ENCODE measurements around the gene IL10RB. TPM values are rescaled to one million over a fixed set of nuclear protein-coding genes. Genes with fewer than 3 reads are reported as not detected.
A peak's percentile ranks its signal among the peaks of the same experiment; 100 is the strongest.

The IL10RB gene
- total and polyA plus RNA-seq, 10 donors = 25.4 to 89.7 (median 55.3) TPM

DNA sequence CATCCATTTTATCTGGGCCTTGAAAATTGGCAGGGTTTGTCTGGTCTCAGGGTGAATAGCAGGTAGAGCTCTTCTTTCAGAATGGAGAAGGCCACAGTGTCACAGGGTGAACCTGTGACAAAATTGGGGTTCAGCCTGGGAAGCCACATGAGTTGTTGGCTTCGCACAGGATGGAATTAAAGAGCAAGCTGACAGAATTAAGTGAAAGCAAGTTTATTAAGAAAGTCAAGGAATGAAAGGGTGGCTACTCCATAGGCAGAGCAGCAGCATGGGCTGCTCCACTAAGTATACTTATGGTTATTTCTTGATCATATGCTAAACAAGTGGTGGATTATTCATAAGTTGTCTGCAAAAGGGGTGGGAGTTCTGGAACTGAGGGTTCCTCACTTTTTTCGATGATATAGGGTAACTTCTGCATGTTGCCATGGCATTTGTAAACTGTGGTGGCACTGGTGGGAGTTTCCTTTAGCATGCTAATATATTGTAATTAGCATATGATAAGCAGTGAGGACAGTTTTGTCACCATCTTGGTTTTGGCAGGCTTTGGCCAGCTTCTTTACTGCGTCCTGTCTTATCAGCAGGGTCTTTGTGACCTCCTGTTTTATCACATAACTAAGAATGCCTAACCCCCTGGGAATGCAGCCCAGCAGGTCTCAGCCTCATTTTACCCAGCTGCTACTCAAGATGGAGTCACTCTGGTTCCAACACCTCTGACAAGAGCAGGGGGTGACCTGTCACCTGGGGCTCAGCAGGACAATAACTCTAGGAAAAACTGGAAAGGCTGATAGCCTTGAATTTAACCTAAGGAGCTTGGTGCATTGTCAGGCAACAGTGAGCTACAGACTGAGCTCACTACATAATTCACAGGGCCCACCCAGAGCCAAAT lies 31.3 kb upstream of the IL10RB start:
- H3K36me3 ChIP-seq = peaks cover 0 to 31% (median 0%) of the 10 kb centered on the region in 6 donors
- intact Hi-C loops (cut with DNase I; ENCODE audit: low total_unique reads) = no loop called here
- no peaks in the 10 kb centered on the region for H3K27me3 ChIP-seq (replicated peaks in 1 of 7)
- 70 to 83% (median 77%) methylated on average over 3 of the region's 3 CpGs for whole genome bisulfite sequencing, 5 donors
- peak overlapping the region in 1 of 8 donors; percentile 13 for H3K4me3 ChIP-seq
- H3K9me3 ChIP-seq = no peaks in the 10 kb centered on the region
- no peak for TF ChIP-seq POLR2A (IDR thresholded peaks at IDR 0.05)
- peak in 1 of 3 donors; percentile 0 for TF ChIP-seq POLR2AphosphoS5 (IDR thresholded peaks at IDR 0.05)
- peaks cover 37 to 92% (median 83%) of the 10 kb centered on the region in 6 donors for H3K4me1 ChIP-seq
- H3K27ac ChIP-seq = peak overlapping the region in 3 of 8 donors; percentile 12 to 60 (median 27)
- DNase-seq = no peak

DNA sequence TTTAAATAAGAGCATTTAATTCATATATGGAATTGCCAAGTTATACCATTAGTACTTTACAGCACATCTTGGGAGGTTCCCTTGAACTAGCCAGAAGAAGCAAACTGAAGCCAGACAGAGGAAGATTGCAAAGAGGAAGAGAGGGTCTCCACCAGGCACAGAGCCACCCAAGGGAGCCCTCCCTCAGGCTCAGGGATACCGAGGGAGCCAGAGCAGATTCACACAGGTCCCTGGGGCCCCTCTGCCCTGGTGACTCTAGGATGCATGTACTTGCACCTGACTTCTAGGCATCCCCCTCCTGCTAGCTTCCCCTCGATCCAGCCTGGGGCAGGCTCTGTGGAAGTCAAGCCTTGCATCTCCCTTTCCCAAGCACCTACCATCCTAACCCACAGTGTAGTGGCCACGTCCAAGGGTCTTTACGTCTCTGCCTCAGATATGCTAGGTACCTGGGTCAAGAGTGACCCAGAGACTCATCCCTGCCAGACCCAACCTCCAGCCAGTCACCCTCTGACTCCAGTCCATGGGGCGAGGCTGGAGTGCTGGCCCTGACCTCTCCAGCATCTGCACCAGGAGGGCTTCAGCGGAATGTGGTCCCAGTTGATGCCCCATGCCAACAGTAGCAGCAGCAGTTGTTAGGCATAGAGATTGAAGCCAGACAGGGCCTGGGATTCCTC lies 30.0 kb upstream of the IL10RB start:
- DNase-seq = no peak
- H3K27me3 ChIP-seq (replicated peaks in 1 of 7) = no peaks in the 10 kb centered on the region
- H3K9me3 ChIP-seq = no peaks in the 10 kb centered on the region
- no peak overlapping the region for H3K4me3 ChIP-seq
- H3K27ac ChIP-seq = peak overlapping the region in 5 of 8 donors; percentile 20 to 78 (median 71)
- H3K36me3 ChIP-seq = peaks cover 0 to 31% (median 0%) of the 10 kb centered on the region in 6 donors
- 89 to 93% (median 91%) methylated on average over 4 to 6 of the region's 6 CpGs for WGBS, 5 donors
- H3K4me1 ChIP-seq = peaks cover 31 to 100% (median 89%) of the 10 kb centered on the region in 6 donors
- intact Hi-C loops (cut with DNase I; ENCODE audit: low total_unique reads) = no loop called here
- TF ChIP-seq POLR2A (IDR thresholded peaks at IDR 0.05) (no peak), POLR2AphosphoS5 (IDR thresholded peaks at IDR 0.05) (peak in 2 of 3 donors; percentile 21 to 36)

DNA sequence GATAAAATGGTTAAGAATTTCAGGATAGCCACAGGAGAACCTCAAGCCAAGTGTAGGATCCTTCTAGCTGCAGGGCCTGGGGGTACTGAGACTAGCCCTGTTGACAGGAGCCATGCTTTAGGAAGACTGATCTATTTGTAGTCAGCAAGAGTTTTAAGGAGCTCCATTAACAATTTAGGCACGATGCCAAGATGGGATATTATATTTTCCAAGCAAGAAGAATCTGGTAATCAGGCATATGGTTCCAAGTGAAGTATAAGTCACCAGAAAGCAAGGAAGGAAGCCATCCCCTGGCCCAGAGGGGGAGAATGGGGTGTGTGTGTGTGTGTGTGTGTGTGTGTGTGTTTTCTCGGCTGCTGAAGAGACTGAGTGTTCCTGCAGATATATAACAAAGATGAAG lies 29.4 kb upstream of the IL10RB start:
- 79 to 87% (median 87%) methylated on average over 2 of the region's 2 CpGs for WGBS, 5 donors
- no peak for DNase-seq
- TF ChIP-seq POLR2AphosphoS5 (IDR thresholded peaks at IDR 0.05) = no peak
- no peak for TF ChIP-seq POLR2A (IDR thresholded peaks at IDR 0.05)
- TF ChIP-seq, protein P1, sequence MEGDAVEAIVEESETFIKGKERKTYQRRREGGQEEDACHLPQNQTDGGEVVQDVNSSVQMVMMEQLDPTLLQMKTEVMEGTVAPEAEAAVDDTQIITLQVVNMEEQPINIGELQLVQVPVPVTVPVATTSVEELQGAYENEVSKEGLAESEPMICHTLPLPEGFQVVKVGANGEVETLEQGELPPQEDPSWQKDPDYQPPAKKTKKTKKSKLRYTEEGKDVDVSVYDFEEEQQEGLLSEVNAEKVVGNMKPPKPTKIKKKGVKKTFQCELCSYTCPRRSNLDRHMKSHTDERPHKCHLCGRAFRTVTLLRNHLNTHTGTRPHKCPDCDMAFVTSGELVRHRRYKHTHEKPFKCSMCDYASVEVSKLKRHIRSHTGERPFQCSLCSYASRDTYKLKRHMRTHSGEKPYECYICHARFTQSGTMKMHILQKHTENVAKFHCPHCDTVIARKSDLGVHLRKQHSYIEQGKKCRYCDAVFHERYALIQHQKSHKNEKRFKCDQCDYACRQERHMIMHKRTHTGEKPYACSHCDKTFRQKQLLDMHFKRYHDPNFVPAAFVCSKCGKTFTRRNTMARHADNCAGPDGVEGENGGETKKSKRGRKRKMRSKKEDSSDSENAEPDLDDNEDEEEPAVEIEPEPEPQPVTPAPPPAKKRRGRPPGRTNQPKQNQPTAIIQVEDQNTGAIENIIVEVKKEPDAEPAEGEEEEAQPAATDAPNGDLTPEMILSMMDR (IDR thresholded peaks at IDR 0.05 in 8 of 11, conservative IDR thresholded peaks at IDR 0.05 in 3 of 11) = no peak
- Histone ChIP-seq H3K27me3 (replicated peaks in 1 of 7) (no peaks in the 10 kb centered on the region), H3K27ac (peak overlapping the region in 5 of 8 donors; percentile 20 to 78 (median 71)), H3K4me1 (peaks cover 30 to 100% (median 87%) of the 10 kb centered on the region in 6 donors), H3K36me3 (peaks cover 0 to 32% (median under 1%) of the 10 kb centered on the region in 6 donors), H3K9me3 (no peaks in the 10 kb centered on the region), H3K4me3 (no peak overlapping the region)
- intact Hi-C loops (cut with DNase I; ENCODE audit: low total_unique reads) = no loop called here

DNA sequence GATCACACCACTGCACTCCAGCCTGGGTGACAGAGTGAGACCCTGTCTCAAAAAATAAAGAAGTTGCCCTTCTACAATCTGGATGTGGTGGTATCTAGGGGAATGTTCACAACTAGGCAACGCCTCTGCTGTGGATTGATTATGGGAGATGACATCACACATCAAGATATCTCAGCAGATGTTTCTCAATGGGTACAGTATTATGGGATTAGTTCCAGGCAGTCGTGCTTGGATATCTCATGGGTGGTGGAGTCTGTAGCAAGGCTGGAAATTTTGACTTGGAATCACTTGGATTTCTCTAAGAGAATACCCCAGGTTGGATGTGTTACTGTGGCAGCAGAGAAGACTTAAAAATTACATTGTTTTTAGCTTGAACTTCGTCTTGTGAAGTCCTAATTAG lies 28.7 kb upstream of the IL10RB start:
- no peaks in the 10 kb centered on the region for H3K27me3 ChIP-seq (replicated peaks in 1 of 7)
- no peak for DNase-seq
- H3K9me3 ChIP-seq = no peaks in the 10 kb centered on the region
- no peak overlapping the region for H3K4me3 ChIP-seq
- 78 to 89% (median 83%) methylated on average over 3 of the region's 3 CpGs for WGBS, 5 donors
- peaks cover 29 to 98% (median 83%) of the 10 kb centered on the region in 6 donors for H3K4me1 ChIP-seq
- intact Hi-C loops (cut with DNase I; ENCODE audit: low total_unique reads) = no loop called here
- TF ChIP-seq, protein P1 (IDR thresholded peaks at IDR 0.05 in 8 of 11, conservative IDR thresholded peaks at IDR 0.05 in 3 of 11) = no peak
- TF ChIP-seq POLR2AphosphoS5 (IDR thresholded peaks at IDR 0.05) (no peak), POLR2A (IDR thresholded peaks at IDR 0.05) (no peak)
- H3K36me3 ChIP-seq = peaks cover 0 to 39% (median 3%) of the 10 kb centered on the region in 6 donors
- peak overlapping the region; percentile 9 to 78 (median 55) for H3K27ac ChIP-seq

Measured in spleen (tissue), 11 donors.